Suprapubic skin (tissue), 4 donors: Measurements from ENCODE around the gene ITSN1. TPM values are rescaled to one million over a fixed set of nuclear protein-coding genes. Genes with fewer than 3 reads are reported as not detected.
"Not testable (repeated sequence)": the region's sequence is repeated elsewhere in the genome, so short reads cannot be mapped to it uniquely, and the experiment has no call there.

Experiments
- DNase-seq, 2 donors: peaks; one replicate each; pipeline ENCODE4 v3.0.0-alpha.2; 2019; ENCODE audit warnings: low spot score in 2 of 2
- H3K27ac ChIP-seq: fragments of 200-600 bp; sonication (generic); one replicate; pipeline ENCODE4 v1.5.1; 2019
- H3K27me3 ChIP-seq: fragments of 200-600 bp; sonication (generic); one replicate; pipeline ENCODE4 v1.5.1; 2019
- H3K36me3 ChIP-seq: fragments of 200-600 bp; sonication (generic); one replicate; pipeline ENCODE4 v1.5.1; 2019
- H3K4me1 ChIP-seq: fragments of 200-600 bp; sonication (generic); one replicate; pipeline ENCODE4 v1.5.1; 2019
- H3K4me3 ChIP-seq: fragments of 200-600 bp; sonication (generic); one replicate; pipeline ENCODE4 v1.5.1; 2019; ENCODE audit warnings: mild to moderate bottlenecking
- H3K9me3 ChIP-seq: fragments of 200-600 bp; sonication (generic); one replicate; pipeline ENCODE4 v1.5.1; 2019
- EP300 ChIP-seq: sonication (generic); formaldehyde crosslinking; IDR thresholded peaks from one replicate; pipeline ENCODE4 v1.6.1; 2017; ENCODE audit warnings: antibody characterized with exemption
- POLR2A ChIP-seq, 2 donors: fragments of 450-650 bp; IDR thresholded peaks; one replicate each; pipeline ENCODE4 v1.6.1; 2017; ENCODE audit warnings: antibody characterized with exemption in 2 of 2, mild to moderate bottlenecking in 2 of 2, moderate library complexity in 2 of 2
- POLR2AphosphoS5 ChIP-seq, 3 donors: sonication (generic); formaldehyde crosslinking; IDR thresholded peaks; one replicate each; pipeline ENCODE4 v1.6.1; 2017; ENCODE audit warnings: antibody characterized with exemption in 3 of 3
- WGBS: methylation state at CpG from one replicate; pipeline ENCODE4 v1.1.5; 2018; 5-methylcytosine and 5-hydroxymethylcytosine counted together
- total RNA-seq, 4 donors: library from RNA; depleted of rRNA; stranded (reverse); fragments of >200 nt; gene quantifications; one replicate each; pipeline ENCODE4 v1.1.0, GENCODE V29; 2016
- TF ChIP-seq, protein P1 (sequence below), 2 donors: fragments of 200-600 bp in 1 of 2; fragments of 450-650 bp in 1 of 2; sonication (generic) in 1 of 2; IDR thresholded peaks; one replicate each; pipeline ENCODE4 v1.5.1; 2016 to 2019; ENCODE audit warnings: antibody characterized with exemption in 2 of 2, mild to moderate bottlenecking in 1 of 2, moderate library complexity in 1 of 2

Gene ITSN1
- total RNA-seq, 4 donors from 2014 or later: 23.8 to 53.3 (median 35.2) TPM

DNA sequence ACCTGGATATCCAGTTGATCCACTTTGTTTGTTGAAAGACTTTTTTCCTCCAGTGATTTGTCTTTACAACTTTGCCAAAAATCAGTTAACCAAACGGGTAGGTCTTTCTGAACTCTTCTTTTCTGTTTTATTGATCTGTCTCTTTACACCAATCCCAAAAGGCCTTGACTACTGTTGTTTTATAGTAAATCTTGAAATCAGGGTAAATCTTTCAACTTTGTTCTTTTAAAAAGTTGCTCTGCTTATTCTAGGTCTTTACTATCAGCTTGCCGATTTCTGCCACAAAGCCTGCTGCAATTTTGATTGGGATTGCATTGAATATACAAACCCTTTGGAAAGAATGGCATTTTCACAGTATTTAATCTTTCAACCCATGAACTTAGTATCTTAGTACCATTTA, 66.6 kb downstream of the ITSN1 start:
- H3K4me3 ChIP-seq: no peak overlapping the region
- H3K4me1 ChIP-seq: no peaks in the 10 kb centered on the region
- no peaks in the 10 kb centered on the region for H3K9me3 ChIP-seq
- H3K27ac ChIP-seq: no peak overlapping the region
- no peaks in the 10 kb centered on the region for H3K27me3 ChIP-seq
- H3K36me3 ChIP-seq: no peaks in the 10 kb centered on the region
- TF ChIP-seq POLR2A (IDR thresholded peaks at IDR 0.05) (no peak), EP300 (no peak), POLR2AphosphoS5 (IDR thresholded peaks at IDR 0.05) (no peak)
- TF ChIP-seq, protein P1, sequence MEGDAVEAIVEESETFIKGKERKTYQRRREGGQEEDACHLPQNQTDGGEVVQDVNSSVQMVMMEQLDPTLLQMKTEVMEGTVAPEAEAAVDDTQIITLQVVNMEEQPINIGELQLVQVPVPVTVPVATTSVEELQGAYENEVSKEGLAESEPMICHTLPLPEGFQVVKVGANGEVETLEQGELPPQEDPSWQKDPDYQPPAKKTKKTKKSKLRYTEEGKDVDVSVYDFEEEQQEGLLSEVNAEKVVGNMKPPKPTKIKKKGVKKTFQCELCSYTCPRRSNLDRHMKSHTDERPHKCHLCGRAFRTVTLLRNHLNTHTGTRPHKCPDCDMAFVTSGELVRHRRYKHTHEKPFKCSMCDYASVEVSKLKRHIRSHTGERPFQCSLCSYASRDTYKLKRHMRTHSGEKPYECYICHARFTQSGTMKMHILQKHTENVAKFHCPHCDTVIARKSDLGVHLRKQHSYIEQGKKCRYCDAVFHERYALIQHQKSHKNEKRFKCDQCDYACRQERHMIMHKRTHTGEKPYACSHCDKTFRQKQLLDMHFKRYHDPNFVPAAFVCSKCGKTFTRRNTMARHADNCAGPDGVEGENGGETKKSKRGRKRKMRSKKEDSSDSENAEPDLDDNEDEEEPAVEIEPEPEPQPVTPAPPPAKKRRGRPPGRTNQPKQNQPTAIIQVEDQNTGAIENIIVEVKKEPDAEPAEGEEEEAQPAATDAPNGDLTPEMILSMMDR (IDR thresholded peaks at IDR 0.05): no peak
- WGBS: 96% methylated on average over 2 of the region's 2 CpGs
- DNase-seq: no peak

- WGBS: 88% methylated on average over 3 of the region's 3 CpGs
- Histone ChIP-seq H3K36me3 (no peaks in the 10 kb centered on the region), H3K27me3 (no peaks in the 10 kb centered on the region), H3K9me3 (no peaks in the 10 kb centered on the region), H3K4me3 (no peak overlapping the region), H3K27ac (no peak overlapping the region), H3K4me1 (no peaks in the 10 kb centered on the region)
- TF ChIP-seq, protein P1 (IDR thresholded peaks at IDR 0.05): no peak
- TF ChIP-seq POLR2A (IDR thresholded peaks at IDR 0.05): no peak
- TF ChIP-seq EP300: no peak
- no peak for TF ChIP-seq POLR2AphosphoS5 (IDR thresholded peaks at IDR 0.05)
- DNase-seq: no peak
These were observed 69.9 kb downstream of the ITSN1 start for GRCh38 chr21:33712022-33712803.

DNA sequence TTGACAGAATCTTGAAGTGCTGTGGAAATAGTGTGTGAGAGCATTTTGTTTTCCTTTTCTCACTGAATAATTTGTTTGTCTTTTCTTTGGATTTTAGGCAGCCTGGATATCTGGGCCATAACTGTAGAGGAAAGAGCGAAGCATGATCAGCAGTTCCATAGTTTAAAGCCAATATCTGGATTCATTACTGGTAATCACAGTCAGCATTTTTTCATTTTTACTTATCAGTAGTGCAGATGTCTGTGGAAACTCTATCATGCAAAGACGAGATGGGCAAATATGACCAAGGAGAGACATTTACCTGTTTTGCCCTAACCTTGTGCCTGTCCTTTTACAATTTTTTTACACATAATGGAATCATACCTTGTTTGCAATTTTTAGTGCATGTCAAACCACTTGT, 78.8 kb downstream of the ITSN1 start:
- H3K27me3 ChIP-seq: no peaks in the 10 kb centered on the region
- H3K4me1 ChIP-seq: no peaks in the 10 kb centered on the region
- 93% methylated on average over 2 of the region's 2 CpGs for WGBS
- H3K4me3 ChIP-seq: no peak overlapping the region
- H3K27ac ChIP-seq: no peak overlapping the region
- no peak for DNase-seq
- H3K9me3 ChIP-seq: no peaks in the 10 kb centered on the region
- H3K36me3 ChIP-seq: peaks cover 24% of the 10 kb centered on the region
- TF ChIP-seq, protein P1 (IDR thresholded peaks at IDR 0.05): no peak
- TF ChIP-seq EP300: no peak

DNA sequence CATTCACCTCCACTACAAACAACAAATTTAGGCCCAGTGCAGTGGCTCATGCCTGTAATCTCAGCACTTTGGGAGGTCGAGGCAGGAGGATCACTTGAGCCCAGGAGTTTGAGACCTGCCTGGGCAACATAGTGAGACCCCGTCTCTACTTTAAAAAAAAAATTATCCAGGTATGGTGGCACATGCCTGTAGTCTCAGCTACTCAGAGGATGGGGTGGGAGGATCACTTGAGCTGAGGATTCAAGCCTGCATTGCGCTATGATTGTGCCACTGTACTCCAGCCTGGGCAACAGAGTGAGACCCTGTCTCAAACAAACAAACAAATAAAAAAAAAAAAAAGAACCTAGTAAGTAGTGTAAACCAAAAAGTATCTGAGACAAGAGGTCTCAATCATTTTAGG, 86.8 kb downstream of the ITSN1 start:
- H3K27ac ChIP-seq, DNase-seq, H3K36me3 ChIP-seq, H3K9me3 ChIP-seq, H3K4me3 ChIP-seq, H3K4me1 ChIP-seq, H3K27me3 ChIP-seq: not testable (repeated sequence)
- WGBS: 100% methylated on average over 3 of the region's 3 CpGs

DNA sequence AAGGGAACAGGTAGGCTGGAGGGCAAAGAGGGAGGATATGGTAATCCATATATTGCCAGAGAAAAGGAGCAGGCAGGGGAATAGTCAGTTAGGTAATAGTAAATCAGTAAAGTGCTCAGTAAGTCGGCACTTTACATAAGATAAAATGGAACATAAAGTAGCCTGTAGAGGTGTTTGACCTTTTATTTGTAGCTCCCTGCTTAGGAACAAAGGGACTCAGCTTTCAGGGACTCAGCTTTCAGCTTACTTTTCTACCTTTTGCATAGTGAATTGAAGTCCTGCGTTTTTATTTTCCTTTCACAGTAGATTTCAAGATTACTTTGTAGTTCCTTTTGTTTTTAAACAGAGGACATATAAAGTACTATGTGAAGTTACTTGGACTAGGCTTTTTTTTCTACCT, 87.3 kb downstream of the ITSN1 start:
- Histone ChIP-seq H3K4me3 (no peak overlapping the region), H3K27ac (no peak overlapping the region), H3K36me3 (peaks cover under 1% of the 10 kb centered on the region), H3K4me1 (no peaks in the 10 kb centered on the region), H3K9me3 (no peaks in the 10 kb centered on the region), H3K27me3 (no peaks in the 10 kb centered on the region)
- 80% methylated on average over 2 of the region's 2 CpGs for WGBS
- TF ChIP-seq, protein P1 (IDR thresholded peaks at IDR 0.05): no peak
- DNase-seq: no peak

- Histone ChIP-seq H3K36me3 (no peaks in the 10 kb centered on the region), H3K4me3 (no peak overlapping the region), H3K27ac (no peak overlapping the region), H3K27me3 (no peaks in the 10 kb centered on the region), H3K4me1 (no peaks in the 10 kb centered on the region), H3K9me3 (no peaks in the 10 kb centered on the region)
- DNase-seq: no peak
- 93% methylated on average over 3 of the region's 3 CpGs for WGBS
- TF ChIP-seq, protein P1 (IDR thresholded peaks at IDR 0.05): no peak
- TF ChIP-seq POLR2AphosphoS5 (IDR thresholded peaks at IDR 0.05) (no peak), POLR2A (IDR thresholded peaks at IDR 0.05) (no peak), EP300 (no peak)
These were observed 89.1 kb downstream of the ITSN1 start for GRCh38 chr21:33731447-33731846.
